CD4-positive, alpha-beta memory T cell (primary cell): Measurements from ENCODE around the gene LYRM4. TPM values are rescaled to one million over a fixed set of nuclear protein-coding genes. Genes with fewer than 3 reads are reported as not detected.

Experiments
- CTCF ChIA-PET: fragments of 350-600 bp; sonication (Branson Sonifier 250); formaldehyde crosslinking; loops from one replicate; lab custom pipeline; 2021; ENCODE audit warnings: inconsistent platforms; ENCODE audit not compliant: partially characterized antibody; lab: Charles Lee
- POLR2A ChIA-PET: fragments of 350-600 bp; sonication (Branson Sonifier 250); formaldehyde crosslinking; loops from one replicate; lab custom pipeline; 2021; ENCODE audit not compliant: partially characterized antibody; lab: Charles Lee
- DNase-seq, 5 donors: peaks; one replicate each; pipeline versions ENCODE4 v3.0.0 to v3.0.0-alpha.2; 2020 to 2022; ENCODE audit warnings: mixed read lengths in 1 of 5
- H3K27ac ChIP-seq: one replicate; pipeline ENCODE4 v1.7.0; 2013; ENCODE audit warnings: low read depth, low read length
- H3K27me3 ChIP-seq: 2 replicates; pipeline ENCODE4 v1.7.0; 2013; ENCODE audit warnings: mild to moderate bottlenecking, low read length, moderate library complexity; ENCODE audit not compliant: insufficient read depth
- H3K36me3 ChIP-seq: 2 replicates; pipeline ENCODE4 v1.7.0; 2013; ENCODE audit warnings: mild to moderate bottlenecking, low read length, moderate library complexity; ENCODE audit not compliant: insufficient read depth
- H3K4me1 ChIP-seq: 2 replicates; pipeline ENCODE4 v1.7.0; 2013; ENCODE audit warnings: mild to moderate bottlenecking, low read length, moderate library complexity; ENCODE audit not compliant: insufficient read depth
- H3K4me3 ChIP-seq, 2 donors: one replicate each; pipeline ENCODE4 v1.7.0; 2013; ENCODE audit warnings: low read length in 2 of 2, mild to moderate bottlenecking in 1 of 2
- H3K9me3 ChIP-seq, 2 donors: one replicate each; pipeline ENCODE4 v1.7.0; 2013; ENCODE audit warnings: low read length in 2 of 2, control low read depth in 1 of 2; ENCODE audit not compliant: control insufficient read depth in 1 of 2
- H3K27ac Mint-ChIP-seq, 7 donors: one replicate each; pipeline ENCODE4 v1.8.0; 2020 to 2021; ENCODE audit warnings: mixed read lengths in 7 of 7, mild to moderate bottlenecking in 6 of 7, inconsistent platforms in 3 of 7, moderate library complexity in 3 of 7
- H3K27me3 Mint-ChIP-seq, 2 donors: one replicate each; pipeline ENCODE4 v1.8.0; 2020 to 2021; ENCODE audit warnings: mixed read lengths in 2 of 2
- H3K36me3 Mint-ChIP-seq, 2 donors: one replicate each; pipeline ENCODE4 v1.8.0; 2020 to 2021; ENCODE audit warnings: mixed read lengths in 2 of 2, inconsistent platforms in 1 of 2, mild to moderate bottlenecking in 1 of 2
- H3K4me1 Mint-ChIP-seq, 4 donors: one replicate each; pipeline ENCODE4 v1.8.0; 2020 to 2021; ENCODE audit warnings: mixed read lengths in 4 of 4, mild to moderate bottlenecking in 1 of 4
- H3K4me3 Mint-ChIP-seq, 8 donors: one replicate each; pipeline ENCODE4 v1.8.0; 2020 to 2021; ENCODE audit warnings: mixed read lengths in 8 of 8, mild to moderate bottlenecking in 7 of 8, moderate library complexity in 6 of 8, inconsistent platforms in 3 of 8
- H3K9me3 Mint-ChIP-seq, 8 donors: one replicate each; pipeline ENCODE4 v1.8.0; 2020 to 2021; ENCODE audit warnings: mixed read lengths in 8 of 8, mild to moderate bottlenecking in 5 of 8, inconsistent platforms in 3 of 8, moderate library complexity in 1 of 8
- intact Hi-C: fragments of 100-400 bp; cut with micrococcal nuclease; formaldehyde crosslinking; loops from one replicate; pipeline ENCODE4 v1.15.1; 2023
- polyA plus RNA-seq, 2 donors: library from polyadenylated mRNA; unstranded; fragments of 300-500 nt; fragmentation: Illumina TruSeq; gene quantifications; one replicate each; pipeline ENCODE4 v1.2.3, GENCODE V29; 2021
- total RNA-seq, 2 experiments: library from RNA; stranded (reverse); gene quantifications; one replicate each; pipeline ENCODE4 v1.2.3, GENCODE V29; 2021

LYRM4 gene
- total and polyA plus RNA-seq, 4 experiments from 2014 or later: 10.6 to 26.4 (median 15.2) TPM

DNA sequence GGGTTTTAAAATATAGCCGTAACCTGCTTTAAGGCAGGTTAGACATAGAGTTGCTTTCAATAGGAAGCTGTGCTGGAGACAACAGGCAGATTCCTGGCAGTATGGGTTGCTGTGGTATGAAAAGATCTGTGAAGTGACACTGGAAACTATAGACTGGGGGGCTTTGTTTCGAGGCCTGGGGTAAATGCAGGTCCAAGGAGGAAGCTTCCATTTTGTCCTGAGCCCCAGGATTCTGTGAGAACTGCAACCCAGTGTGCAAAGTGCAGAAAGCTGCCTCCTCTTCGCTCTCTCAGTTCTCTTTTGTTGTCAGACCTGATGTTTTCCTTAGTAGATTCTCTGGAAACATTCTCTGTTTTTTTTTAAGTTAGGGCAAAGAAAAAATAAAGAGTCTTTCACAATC lies 86.9 kb downstream of the LYRM4 start:
- peak overlapping the region; percentile 50 for H3K27ac ChIP-seq
- peaks cover 33% of the 10 kb centered on the region for H3K4me1 ChIP-seq
- Mint-ChIP-seq H3K4me3 (peak overlapping the region; percentile 61 to 78 (median 70)), H3K36me3 (no peaks in the 10 kb centered on the region), H3K9me3 (no peaks in the 10 kb centered on the region), H3K4me1 (peaks cover 29 to 41% (median 36%) of the 10 kb centered on the region in 4 donors), H3K27me3 (no peaks in the 10 kb centered on the region), H3K27ac (peak overlapping the region; percentile 60 to 90 (median 82))
- POLR2A ChIA-PET: interaction anchor here (0.7 to 1.6 kb wide), 5 partner anchors 8 to 87 kb away, joined by 3 to 17 read pairs (median 4); partner anchors contain the start of genes FARS2 and LYRM4
- H3K4me3 ChIP-seq: no peak overlapping the region
- no peaks in the 10 kb centered on the region for H3K36me3 ChIP-seq
- no peaks in the 10 kb centered on the region for H3K9me3 ChIP-seq
- no peaks in the 10 kb centered on the region for H3K27me3 ChIP-seq
- no peak for DNase-seq
- CTCF ChIA-PET: interaction anchor here (1.0 to 2.5 kb wide), 7 partner anchors 9 to 130 kb away, joined by 3 to 14 read pairs (median 5); no protein-coding TSS in a partner anchor
- intact Hi-C loops: loop anchor here (2.0 kb wide), 2 partner anchors 31 to 87 kb away; partner anchors contain the start of genes FARS2 and LYRM4

GRCh38 chr6:5172897-5173474 lies 87.8 kb downstream of the LYRM4 start:
- Mint-ChIP-seq H3K4me1 (peaks cover 27 to 41% (median 36%) of the 10 kb centered on the region in 4 donors), H3K36me3 (no peaks in the 10 kb centered on the region), H3K27ac (peak overlapping the region in 5 of 7 donors; percentile 3 to 80 (median 74)), H3K9me3 (peaks cover 0 to 2% (median 0%) of the 10 kb centered on the region in 8 donors), H3K4me3 (no peak overlapping the region), H3K27me3 (no peaks in the 10 kb centered on the region)
- ChIA-PET CTCF (interaction anchor here (1.4 to 2.5 kb wide), 3 partner anchors 29 to 130 kb away, joined by 4 to 14 read pairs (median 14); no protein-coding TSS in a partner anchor), POLR2A (no interaction called here)
- Histone ChIP-seq H3K9me3 (no peaks in the 10 kb centered on the region), H3K4me3 (no peak overlapping the region), H3K36me3 (no peaks in the 10 kb centered on the region), H3K27me3 (no peaks in the 10 kb centered on the region), H3K27ac (no peak overlapping the region), H3K4me1 (peaks cover 33% of the 10 kb centered on the region)
- no peak for DNase-seq
- intact Hi-C loops: no loop called here

- Mint-ChIP-seq H3K36me3 (no peaks in the 10 kb centered on the region), H3K27me3 (no peaks in the 10 kb centered on the region), H3K27ac (peak overlapping the region in 2 of 7 donors; percentile 34 to 36), H3K4me1 (peaks cover 24 to 41% (median 34%) of the 10 kb centered on the region in 4 donors), H3K9me3 (peaks cover 0 to 2% (median 0%) of the 10 kb centered on the region in 8 donors), H3K4me3 (no peak overlapping the region)
- ChIA-PET POLR2A (no interaction called here), CTCF (interaction anchor here (1.4 kb wide), 1 partner anchor 28 kb away, joined by 4 read pairs; no protein-coding TSS in a partner anchor)
- Histone ChIP-seq H3K4me1 (peaks cover 33% of the 10 kb centered on the region), H3K27ac (no peak overlapping the region), H3K36me3 (no peaks in the 10 kb centered on the region), H3K9me3 (no peaks in the 10 kb centered on the region), H3K27me3 (no peaks in the 10 kb centered on the region), H3K4me3 (no peak overlapping the region)
- no peak for DNase-seq
- intact Hi-C loops: no loop called here
These were observed 88.6 kb downstream of the LYRM4 start for GRCh38 chr6:5172041-5172653.

GRCh38 chr6:5167501-5167900 lies 93.2 kb downstream of the LYRM4 start:
- Mint-ChIP-seq H3K27me3 (no peaks in the 10 kb centered on the region), H3K27ac (no peak overlapping the region), H3K36me3 (no peaks in the 10 kb centered on the region), H3K4me3 (no peak overlapping the region), H3K4me1 (peaks cover 0 to 2% (median 0%) of the 10 kb centered on the region in 4 donors), H3K9me3 (peaks cover 0 to 2% (median 0%) of the 10 kb centered on the region in 8 donors)
- Histone ChIP-seq H3K9me3 (no peaks in the 10 kb centered on the region), H3K4me1 (no peaks in the 10 kb centered on the region), H3K36me3 (no peaks in the 10 kb centered on the region), H3K27ac (no peak overlapping the region), H3K27me3 (no peaks in the 10 kb centered on the region), H3K4me3 (no peak overlapping the region)
- CTCF ChIA-PET: interaction anchor here (2.4 kb wide), 1 partner anchor 24 kb away, joined by 13 read pairs; no protein-coding TSS in a partner anchor
- intact Hi-C loops: no loop called here
- DNase-seq: no peak
- POLR2A ChIA-PET: no interaction called here

DNA sequence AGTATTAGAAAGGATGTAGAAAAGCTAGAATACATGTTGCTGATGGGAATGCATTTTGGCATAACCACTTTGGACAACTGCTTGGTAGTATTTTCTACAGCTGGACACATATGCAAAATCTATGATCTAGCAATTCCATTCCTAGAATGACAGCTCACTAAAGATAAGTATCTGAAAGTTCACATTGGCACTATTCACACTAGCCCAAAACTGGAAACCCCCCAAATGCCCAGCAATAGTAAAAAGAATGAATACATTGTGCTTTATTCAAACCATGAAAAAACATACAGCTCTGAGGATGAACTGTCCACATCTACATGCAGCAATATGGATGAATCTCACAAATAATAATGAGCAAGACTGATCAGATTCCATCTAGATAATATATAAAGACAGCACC lies 96.7 kb downstream of the LYRM4 start:
- H3K27ac Mint-ChIP-seq: no peak overlapping the region
- ChIA-PET CTCF (interaction anchor here (1.3 to 1.7 kb wide), 2 partner anchors 10 to 20 kb away, joined by 5 to 9 read pairs; no protein-coding TSS in a partner anchor), POLR2A (no interaction called here)
- H3K27me3 Mint-ChIP-seq: no peaks in the 10 kb centered on the region
- Histone ChIP-seq H3K9me3 (no peaks in the 10 kb centered on the region), H3K4me3 (no peak overlapping the region), H3K27me3 (no peaks in the 10 kb centered on the region), H3K27ac (no peak overlapping the region), H3K4me1 (no peaks in the 10 kb centered on the region), H3K36me3 (no peaks in the 10 kb centered on the region)
- H3K9me3 Mint-ChIP-seq: peaks cover 0 to 2% (median 0%) of the 10 kb centered on the region in 8 donors
- intact Hi-C loops: no loop called here
- DNase-seq: no peak
- no peaks in the 10 kb centered on the region for H3K36me3 Mint-ChIP-seq
- H3K4me3 Mint-ChIP-seq: no peak overlapping the region
- no peaks in the 10 kb centered on the region for H3K4me1 Mint-ChIP-seq

DNA sequence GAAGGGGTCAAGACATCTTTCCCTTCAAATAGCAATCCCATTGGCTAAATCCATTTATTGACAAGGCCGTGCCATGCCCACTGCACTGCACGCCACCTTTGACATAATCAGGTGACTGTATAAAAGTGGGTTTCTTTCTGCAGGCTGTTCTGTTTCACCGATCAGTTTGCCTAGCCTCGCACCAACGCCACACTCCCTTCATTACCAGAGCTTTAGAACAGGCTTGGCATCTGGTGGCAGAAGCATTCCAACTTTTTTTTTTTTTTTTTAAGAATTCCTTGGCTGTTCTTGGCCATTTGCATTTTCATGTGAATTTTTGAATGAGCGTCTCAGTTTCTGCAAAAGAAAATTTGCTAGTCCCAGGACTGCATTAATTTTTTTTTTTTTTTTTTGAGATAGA lies 97.5 kb downstream of the LYRM4 start:
- no peak overlapping the region for H3K4me3 ChIP-seq
- no peaks in the 10 kb centered on the region for H3K36me3 Mint-ChIP-seq
- ChIA-PET POLR2A (no interaction called here), CTCF (interaction anchor here (1.3 to 1.7 kb wide), 2 partner anchors 11 to 19 kb away, joined by 5 to 9 read pairs; no protein-coding TSS in a partner anchor)
- no peaks in the 10 kb centered on the region for H3K27me3 Mint-ChIP-seq
- no peak overlapping the region for H3K27ac Mint-ChIP-seq
- H3K4me3 Mint-ChIP-seq: no peak overlapping the region
- no peaks in the 10 kb centered on the region for H3K36me3 ChIP-seq
- H3K9me3 Mint-ChIP-seq: peaks cover 0 to under 1% (median 0%) of the 10 kb centered on the region in 8 donors
- no peak overlapping the region for H3K27ac ChIP-seq
- no peaks in the 10 kb centered on the region for H3K4me1 ChIP-seq
- no peaks in the 10 kb centered on the region for H3K4me1 Mint-ChIP-seq
- H3K9me3 ChIP-seq: no peaks in the 10 kb centered on the region
- intact Hi-C loops: no loop called here
- no peak for DNase-seq
- no peaks in the 10 kb centered on the region for H3K27me3 ChIP-seq

GRCh38 chr6:5162355-5162754 lies 98.4 kb downstream of the LYRM4 start:
- CTCF ChIA-PET: interaction anchor here (0.9 to 1.9 kb wide), 2 partner anchors 12 to 140 kb away, joined by 3 to 4 read pairs; no protein-coding TSS in a partner anchor
- Histone ChIP-seq H3K4me3 (no peak overlapping the region), H3K4me1 (no peaks in the 10 kb centered on the region), H3K27ac (no peak overlapping the region), H3K36me3 (no peaks in the 10 kb centered on the region), H3K9me3 (no peaks in the 10 kb centered on the region), H3K27me3 (no peaks in the 10 kb centered on the region)
- Mint-ChIP-seq H3K27me3 (no peaks in the 10 kb centered on the region), H3K27ac (no peak overlapping the region), H3K36me3 (no peaks in the 10 kb centered on the region), H3K4me1 (no peaks in the 10 kb centered on the region), H3K4me3 (no peak overlapping the region), H3K9me3 (no peaks in the 10 kb centered on the region)
- POLR2A ChIA-PET: no interaction called here
- intact Hi-C loops: no loop called here
- no peak for DNase-seq
